ENCODE results near the gene GLTPD2.

The GLTPD2 gene

DNA sequence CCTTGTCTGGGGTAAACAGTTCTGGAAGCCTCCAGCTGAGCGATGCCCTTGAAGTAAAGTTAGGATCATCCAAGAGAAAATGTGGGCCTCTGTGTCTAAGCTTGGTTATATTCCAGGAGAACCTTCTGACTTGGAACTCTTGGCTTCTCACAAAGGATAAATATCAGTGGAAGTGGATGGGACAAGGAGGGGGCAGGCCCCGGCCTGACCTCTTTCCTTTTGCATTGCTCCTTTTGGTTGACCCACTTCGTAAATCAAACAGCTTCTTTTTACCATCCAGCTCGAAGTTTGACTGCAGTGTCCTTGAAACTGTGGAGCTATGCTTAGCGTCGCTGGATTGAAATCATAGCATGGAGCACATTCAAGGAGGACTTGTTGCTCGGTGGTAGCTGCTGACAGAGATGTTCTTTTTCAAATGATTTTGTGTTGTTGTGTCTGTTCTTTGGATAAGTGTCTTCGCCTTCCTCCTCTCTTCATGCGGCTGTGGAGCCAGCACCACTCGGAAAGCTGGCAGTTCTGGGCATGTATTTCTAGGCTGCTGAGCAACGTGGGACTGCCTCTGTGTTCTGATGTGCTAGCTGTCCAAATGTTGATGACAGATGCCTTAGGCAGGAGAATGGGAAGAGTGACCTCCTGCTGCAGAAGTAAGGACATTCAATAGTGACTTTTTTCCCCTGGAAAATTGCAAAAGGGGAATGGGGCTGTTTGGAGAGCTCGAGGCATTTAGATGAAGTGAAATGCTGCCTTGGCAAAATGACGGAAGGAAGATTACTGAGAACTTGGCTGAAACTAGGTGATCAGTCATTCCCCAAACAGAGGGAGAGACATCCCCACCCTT lies 48.9 kb downstream of the GLTPD2 start:
- TF ChIP-seq POU2F2 (IDR thresholded peaks at IDR 0.05; ENCODE audit: low read depth, low read length) (no peak), TAF1 (IDR thresholded peaks at IDR 0.05; ENCODE audit: low read depth, low read length) (no peak), SPI1 (IDR thresholded peaks at IDR 0.05; ENCODE audit: low read depth, low read length) (no peak), POLR2A (IDR thresholded peaks at IDR 0.05; ENCODE audit: low read depth, low read length) (no peak), POLR2AphosphoS5 (IDR thresholded peaks at IDR 0.05; ENCODE audit: low read depth, low read length) (no peak)
- FAIRE-seq (no peak), DNase-seq (ENCODE audit: insufficient read length, low spot score) (no peak)

GRCh38 chr17:4838309-4838785 lies 49.6 kb downstream of the GLTPD2 start:
- FAIRE-seq, result no peak
- TF ChIP-seq TAF1 (IDR thresholded peaks at IDR 0.05; ENCODE audit: low read depth, low read length) (no peak), POU2F2 (IDR thresholded peaks at IDR 0.05; ENCODE audit: low read depth, low read length) (no peak), SPI1 (IDR thresholded peaks at IDR 0.05; ENCODE audit: low read depth, low read length) (no peak), PAX5 (IDR thresholded peaks at IDR 0.05; ENCODE audit: insufficient read depth, low read length, severe bottlenecking) (no peak), POLR2AphosphoS5 (IDR thresholded peaks at IDR 0.05; ENCODE audit: low read depth, low read length) (no peak), POLR2A (IDR thresholded peaks at IDR 0.05; ENCODE audit: low read depth, low read length) (no peak)
- DNase-seq (ENCODE audit: insufficient read length, low spot score), result no peak

- TF ChIP-seq POLR2AphosphoS5 (IDR thresholded peaks at IDR 0.05; ENCODE audit: low read depth, low read length) (no peak), POU2F2 (IDR thresholded peaks at IDR 0.05; ENCODE audit: low read depth, low read length) (no peak), POLR2A (IDR thresholded peaks at IDR 0.05; ENCODE audit: low read depth, low read length) (no peak), PAX5 (IDR thresholded peaks at IDR 0.05; ENCODE audit: insufficient read depth, low read length, severe bottlenecking) (no peak), SPI1 (IDR thresholded peaks at IDR 0.05; ENCODE audit: low read depth, low read length) (no peak), TAF1 (IDR thresholded peaks at IDR 0.05; ENCODE audit: low read depth, low read length) (no peak)
- no peak for DNase-seq (ENCODE audit: insufficient read length, low spot score)
- FAIRE-seq, result no peak
These were observed 50.5 kb downstream of the GLTPD2 start for GRCh38 chr17:4839221-4839620.
